ENCODE results near the gene SNORC.

The SNORC gene

DNA sequence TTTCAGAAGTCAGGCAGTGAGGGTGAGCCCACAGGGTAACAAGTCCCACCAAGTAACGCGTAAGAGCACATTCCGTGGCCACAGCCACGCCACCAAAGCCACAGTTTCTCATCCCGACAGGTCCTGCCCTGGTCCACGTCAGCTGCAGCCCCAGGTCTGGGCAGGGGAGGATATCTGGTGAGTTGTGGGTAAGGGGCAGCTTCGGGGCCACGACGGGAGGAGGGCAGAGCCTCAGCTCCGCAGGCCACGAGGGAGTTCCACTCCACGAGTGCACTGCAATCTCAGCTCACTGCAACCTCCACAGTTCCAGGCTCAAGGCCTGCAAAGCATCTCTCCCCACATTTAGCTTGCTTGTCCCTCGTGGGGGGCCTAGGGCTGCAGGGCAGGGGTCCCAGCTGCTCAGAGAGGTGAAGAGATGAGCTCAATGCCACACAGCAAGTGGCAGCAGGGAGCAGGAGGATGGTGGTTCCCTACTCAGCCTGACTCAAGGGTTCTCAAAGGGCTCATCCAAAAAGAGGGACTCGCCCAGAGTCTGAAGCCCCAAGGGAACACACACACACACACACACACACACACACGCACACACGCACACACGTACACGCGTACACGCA lies 12.5 kb downstream of the SNORC start:
- DNase-seq (ENCODE audit: low read depth in 2 of 2) = no peak

DNA sequence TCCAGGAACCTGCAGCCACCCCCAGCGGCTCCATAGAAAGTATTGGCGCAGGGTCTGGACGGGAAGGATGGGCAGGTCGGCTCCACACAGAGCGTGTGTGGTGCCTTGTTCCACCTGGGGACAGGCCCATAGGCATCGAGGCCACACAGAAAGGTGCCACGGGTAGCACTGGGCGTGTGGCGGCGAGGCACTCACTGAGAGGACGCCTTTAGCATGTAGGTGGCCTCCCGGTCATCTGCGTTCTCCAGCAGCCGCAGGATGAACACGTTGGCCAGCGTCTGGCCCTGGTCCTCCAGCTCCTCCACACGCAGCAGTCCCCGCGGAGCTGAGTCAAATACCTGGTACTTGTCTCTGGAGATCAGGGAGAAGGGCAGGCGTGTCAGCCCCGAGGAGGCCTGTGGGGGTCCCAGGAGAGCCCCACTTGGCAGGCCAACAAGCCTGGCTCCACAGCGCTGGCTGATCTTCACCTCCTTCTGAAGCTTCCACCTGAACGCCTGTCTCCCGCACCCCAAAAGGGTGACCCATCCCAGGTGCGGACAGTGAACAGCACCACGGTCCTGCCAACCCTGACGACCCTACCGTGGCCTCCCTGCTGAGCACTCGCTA lies 13.2 kb downstream of the SNORC start:
- DNase-seq (ENCODE audit: low read depth in 2 of 2) = no peak

DNA sequence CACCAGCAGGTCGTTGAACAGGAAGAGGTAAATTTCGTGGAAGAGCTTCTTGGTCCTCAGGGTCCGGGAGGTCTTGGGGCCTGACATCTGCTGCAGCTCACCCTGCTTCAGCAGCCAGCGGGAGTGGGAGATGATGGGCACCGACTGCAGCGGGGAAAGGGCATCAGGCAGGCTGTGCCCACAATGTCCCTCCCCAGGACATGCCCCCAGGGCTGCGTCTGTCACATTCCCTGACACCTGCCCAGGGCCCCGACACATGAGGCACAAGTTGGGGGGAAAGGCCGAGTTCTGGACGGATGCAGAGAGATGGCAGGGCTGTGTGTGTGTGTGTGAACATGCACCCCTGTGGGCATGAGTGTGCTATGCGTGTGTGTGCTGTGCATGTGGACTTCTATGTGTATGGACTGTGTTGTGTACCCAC lies 13.9 kb downstream of the SNORC start:
- DNase-seq (ENCODE audit: low read depth in 2 of 2) = no peak

DNA sequence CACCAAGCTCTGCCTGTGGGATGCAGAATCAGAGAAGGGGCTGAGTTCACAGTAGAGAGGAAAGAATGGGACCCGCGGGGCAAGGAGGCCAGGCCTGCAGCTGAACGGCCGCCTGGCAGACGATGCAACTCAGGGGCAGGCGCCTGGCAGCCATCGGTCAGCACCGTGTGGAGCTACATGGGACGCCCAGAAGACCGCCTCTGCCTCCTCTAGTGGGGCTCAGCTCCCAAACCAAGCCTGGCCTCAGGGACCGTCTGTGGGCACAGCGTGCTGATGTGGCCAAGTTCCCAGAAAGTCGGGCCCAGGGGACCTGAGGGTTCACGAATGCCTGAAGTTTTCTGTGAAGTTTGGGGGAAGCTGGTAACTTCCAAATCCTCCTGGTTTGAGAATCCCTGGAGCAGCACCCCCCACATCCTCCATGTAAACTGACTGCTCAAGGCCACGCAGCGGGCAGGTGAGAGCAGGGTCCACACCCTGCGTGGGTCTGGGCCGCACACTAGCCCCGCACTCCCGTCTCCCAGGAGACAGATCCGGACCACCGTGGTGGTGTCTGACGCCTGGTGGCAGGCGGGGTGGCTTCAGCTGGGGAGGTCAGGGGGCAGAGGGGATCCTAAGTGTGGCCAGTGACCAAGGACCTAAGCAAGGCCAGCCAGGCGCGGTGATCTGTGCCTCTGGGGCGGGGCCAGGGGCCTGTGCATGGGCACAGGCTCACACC lies 14.6 kb downstream of the SNORC start:
- no peak for DNase-seq (ENCODE audit: low read depth in 2 of 2)

DNA sequence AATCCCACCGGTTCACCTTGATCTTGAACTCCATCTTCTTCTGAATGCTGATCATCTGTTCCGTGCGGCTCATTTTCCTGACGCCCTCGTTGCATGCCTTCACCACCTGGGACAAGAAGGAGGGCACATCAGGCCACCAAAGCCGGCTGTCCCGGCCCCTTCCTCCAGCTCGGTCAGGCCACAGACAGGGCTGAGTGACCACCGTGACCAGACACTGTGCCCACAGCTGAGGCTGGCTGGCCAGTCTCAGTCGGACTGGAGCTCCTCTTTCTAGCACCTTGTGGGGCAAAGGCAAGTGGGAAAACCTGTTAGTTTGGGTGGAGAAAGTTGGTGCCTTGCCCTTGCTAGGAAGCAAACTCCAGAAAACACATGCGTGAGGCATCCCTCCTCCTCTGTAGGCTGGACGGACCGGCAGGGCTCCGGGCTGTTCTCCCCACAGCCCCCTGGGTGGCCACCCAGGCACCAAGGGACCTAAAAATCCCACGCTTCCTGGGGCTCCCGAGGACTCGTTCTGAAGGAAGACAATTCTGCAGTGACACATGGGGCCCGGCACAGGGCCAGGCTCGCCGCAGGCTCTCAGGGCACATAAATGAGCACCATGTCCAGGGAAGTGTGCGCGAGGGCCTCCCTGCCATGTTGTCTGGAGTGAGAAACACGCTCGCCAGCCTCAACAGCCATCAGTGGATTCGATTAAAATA lies 15.3 kb downstream of the SNORC start:
- DNase-seq (ENCODE audit: low read depth in 2 of 2) = no peak

DNA sequence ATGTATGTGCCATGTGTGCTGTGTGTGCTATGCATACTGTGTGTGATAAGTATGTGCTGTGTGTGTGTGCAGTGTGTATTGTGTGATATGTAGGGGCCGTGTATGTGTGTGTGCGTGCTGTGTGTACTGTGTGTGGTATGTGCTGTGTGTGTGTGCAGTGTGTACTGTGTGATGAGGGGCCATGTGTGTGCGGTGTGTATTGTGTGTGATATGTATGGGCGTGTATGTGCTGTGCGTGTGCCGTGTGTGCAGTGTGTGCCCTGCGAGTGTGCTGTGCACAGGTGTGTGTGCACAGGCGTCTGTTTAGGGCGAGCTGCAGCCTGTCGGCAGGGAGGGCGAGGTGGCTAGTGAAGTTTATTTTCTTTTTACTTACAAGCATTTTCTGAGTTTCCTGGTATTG lies 16.1 kb downstream of the SNORC start:
- DNase-seq (ENCODE audit: low read depth in 2 of 2) = no peak

DNA sequence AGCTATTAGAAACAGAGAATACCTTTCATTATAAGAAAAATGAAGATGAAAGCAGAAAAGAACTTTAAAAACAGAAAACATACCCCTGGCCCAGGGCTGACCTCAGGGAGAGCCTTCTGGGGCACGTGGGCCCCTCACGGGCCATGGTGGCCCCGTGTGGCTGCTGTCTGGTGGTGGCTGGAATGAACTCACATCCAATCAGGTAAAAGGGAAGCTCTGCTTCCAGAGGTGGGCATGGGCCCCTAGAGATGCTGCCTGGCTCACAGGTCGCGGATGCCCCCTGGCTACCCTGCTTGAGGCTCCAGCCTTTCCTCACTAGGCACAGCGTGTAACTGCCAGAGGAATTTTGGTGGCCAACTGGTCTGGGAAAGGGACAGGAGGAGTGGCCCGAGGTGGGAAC lies 16.6 kb downstream of the SNORC start:
- no peak for DNase-seq (ENCODE audit: low read depth in 2 of 2)

DNA sequence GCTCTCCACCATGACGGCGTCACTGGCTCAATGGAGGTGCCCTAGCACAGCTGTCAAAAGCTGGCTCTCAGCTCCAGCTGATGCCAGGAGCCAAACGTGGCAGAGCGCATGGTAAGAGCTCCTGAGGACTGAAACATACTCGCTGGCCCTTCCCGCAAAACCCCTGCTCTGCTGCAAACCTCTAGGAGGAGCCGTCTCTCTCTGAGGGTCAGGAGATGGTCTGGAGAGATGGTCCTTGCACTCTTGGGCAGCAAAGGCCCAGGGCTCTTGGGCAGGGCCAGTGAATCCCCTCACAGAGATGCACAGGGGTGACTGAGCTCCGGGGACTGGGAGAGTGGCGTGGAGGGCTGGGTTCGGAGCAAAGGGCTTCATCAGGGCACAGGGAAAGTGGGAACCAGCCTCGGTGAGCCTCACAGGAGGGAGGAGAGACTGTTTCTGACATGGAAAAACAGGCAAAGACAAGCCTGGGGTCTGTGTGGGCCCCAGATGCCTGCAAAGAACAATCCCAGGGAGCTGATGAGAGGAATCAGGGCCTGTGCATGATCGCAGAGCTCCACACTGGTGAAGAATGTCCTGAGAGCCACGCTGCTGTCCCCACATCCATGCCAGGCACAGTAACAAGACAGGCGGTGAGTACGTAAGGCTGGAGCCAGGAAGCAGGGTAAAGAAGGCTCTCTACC lies 17.2 kb downstream of the SNORC start:
- DNase-seq (ENCODE audit: low read depth in 2 of 2) = no peak

DNA sequence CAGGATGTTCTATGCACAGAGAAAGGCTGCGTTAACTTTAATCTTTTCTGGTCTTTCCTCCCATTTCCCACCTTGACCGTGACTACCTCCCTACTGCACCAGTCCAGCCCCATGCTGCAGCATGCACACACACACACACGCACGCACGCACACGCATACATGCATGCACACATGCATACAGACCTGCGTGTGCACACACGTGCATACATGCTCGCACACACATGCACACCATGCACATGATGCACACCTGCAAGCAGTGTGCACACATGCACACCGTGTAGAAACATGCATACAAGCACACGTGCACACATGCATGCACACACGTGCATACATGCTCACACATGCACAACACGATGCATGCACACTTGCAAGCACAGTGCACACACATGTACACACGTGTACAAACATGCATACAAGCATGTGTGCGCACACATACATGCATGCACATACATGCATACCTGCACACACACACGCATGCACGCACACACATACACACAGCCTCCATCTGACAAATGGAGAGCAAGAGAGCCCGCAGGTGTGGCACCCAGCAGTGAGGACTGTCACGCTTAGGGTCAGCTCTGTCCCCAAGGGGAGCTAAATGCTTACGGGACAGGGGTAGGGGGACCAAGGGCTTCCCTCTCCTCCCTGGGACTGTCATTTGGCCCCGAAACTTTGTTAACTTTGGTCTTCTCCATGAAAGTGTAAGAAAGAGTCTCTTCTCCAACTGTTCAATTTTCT lies 18.2 kb downstream of the SNORC start:
- DNase-seq (ENCODE audit: low read depth in 2 of 2) = no peak

DNA sequence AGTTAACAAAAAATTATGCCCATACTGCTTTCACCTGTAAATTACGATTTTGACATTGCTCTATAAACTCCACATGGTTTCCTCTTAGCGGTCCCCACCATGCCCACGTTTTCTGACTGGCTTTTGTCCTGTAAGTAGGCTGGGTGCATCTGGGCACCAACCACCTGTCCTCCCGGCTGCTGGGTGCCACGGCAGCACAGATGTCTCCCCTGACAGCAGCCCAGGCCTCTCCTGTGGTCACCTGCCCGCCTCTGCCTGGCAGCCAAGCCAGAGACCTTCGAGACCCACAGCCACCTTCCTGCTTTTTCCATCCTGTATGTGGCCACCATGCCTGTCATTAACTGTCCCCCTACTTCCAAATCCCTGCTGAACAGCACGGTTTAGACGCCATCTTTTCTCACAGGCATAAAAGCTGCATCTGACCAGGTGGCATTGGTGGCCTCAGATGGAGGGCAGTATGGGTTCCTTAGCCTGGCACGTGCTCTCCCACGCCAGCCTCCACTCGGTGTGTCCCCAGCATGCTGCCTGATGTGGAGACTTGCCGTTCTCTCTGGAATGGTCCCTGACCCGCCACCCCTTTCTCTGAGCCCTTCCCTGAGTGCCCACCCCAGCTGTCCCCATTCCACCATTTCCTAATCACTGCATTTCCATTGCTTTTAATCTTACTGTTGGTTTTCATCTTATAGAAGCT lies 18.9 kb downstream of the SNORC start:
- no peak for DNase-seq (ENCODE audit: low read depth in 2 of 2)

DNA sequence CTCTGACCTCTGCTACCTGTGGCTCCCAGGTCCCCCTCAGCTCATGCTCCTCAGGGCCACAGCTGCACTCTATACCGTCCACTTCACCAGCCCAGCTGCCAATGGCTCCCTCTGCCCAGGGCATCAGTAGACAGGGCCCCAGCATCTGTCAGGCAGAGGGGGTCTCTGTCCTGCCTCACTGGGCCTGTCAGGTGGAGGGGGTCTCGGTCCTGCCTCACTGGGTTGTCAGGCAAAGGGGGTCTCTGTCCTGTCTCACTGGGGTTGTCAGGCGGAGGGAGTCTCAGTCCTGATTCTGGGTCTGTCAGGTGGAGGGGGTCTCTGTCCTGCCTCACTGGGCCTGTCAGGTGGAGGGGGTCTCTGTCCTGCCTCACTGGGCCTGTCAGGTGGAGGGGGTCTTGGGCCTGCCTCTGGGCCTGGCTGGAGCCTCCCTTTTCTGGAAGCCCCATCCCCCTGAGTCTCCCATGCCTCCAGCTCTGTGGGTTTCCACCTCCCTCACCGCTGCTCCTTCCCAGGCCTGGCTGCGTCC lies 19.9 kb downstream of the SNORC start:
- no peak for DNase-seq (ENCODE audit: low read depth in 2 of 2)

DNA sequence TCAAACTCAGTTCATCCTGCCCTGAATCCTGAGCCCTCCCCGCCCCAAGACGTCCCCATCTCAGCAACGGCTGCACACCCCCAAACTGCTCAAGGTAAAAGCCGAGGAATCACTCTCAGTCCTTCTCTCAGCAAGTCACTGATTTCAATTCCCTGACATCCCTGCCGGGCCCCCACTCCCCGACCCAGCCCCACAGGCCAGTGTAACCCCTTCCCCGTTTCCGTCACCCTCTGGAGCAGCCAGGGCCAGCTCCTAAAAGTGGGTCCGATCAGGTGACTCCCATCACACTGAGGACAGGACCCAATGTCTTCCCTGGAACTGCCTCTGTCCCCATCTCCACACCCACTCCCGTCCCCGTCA lies 20.5 kb downstream of the SNORC start:
- DNase-seq (ENCODE audit: low read depth in 2 of 2) = no peak

DNA sequence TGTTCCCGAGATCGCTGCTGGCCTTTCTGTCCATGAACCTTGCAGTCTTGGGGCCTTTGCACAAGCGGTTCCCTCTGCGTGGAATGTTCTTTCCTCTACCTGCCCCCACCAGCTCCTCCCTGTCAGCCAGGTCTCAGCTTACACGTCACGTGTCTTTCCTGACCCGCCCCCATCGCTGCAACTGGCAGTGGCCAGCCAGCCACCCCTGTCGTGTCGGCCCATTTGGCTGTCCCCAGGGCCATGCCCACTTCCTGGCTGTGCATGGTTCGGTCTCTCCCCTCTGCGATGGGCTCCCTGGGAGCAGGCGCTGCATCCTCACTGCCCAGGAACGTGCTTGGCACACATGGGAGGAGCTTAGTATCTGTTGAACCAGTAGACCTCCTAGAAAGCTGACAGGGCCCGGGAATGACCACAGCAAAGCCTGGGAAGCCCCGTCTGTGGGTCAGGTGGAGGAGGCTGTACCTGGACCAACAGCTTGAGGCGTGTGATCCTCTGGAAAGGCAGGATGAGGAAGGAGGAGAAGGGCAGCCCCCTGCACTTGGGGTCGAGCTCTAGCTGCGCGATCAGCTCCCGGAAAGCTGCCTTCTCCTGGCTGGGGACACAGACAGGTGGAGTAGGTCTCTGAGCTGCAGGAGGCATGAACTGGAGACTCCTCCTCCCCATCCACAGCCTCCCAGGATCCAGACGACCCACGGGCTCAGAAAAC lies 21.0 kb downstream of the SNORC start:
- DNase-seq (ENCODE audit: low read depth in 2 of 2) = no peak

DNA sequence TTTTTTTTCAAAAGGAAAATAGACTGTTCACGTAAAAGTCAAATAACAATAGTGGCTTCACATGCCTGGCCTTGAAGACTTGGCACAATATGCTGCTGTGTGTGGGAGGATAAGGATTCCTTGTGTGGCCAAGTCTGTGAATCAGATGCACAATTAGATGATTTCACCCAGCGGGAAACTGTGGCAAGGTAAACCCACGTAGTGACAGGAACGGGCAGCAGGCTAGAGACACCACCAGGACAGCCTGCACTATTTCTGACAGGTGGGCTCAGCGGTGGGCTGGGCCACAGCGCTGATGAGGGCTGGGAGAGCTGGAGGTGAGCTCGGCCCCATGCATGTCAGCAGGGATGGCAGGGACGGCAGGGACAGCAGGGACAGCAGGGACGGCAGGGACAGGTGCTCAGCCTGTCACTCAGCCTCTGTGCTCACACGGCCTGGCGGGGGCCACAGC lies 21.6 kb downstream of the SNORC start:
- DNase-seq (ENCODE audit: low read depth in 2 of 2) = no peak

DNA sequence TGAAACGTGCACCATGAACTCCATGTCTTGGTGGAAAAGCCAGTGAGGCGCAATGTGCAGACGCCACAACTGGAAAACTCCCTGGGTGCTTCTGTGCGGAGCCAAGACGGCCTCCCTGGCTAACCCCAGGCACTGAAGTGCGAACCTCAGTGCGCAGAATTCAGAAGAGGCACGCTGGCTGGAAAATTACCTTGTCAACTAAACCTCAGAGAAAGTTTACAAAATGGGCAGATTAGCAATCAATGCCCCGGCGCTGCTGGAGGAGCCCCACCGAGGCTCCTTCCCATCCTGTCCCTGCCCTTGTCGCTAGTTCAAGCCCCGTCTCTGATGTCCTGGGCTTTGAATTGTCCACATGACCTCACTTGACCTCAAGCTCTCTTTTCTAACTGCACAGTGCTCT lies 22.2 kb downstream of the SNORC start:
- no peak for DNase-seq (ENCODE audit: low read depth in 2 of 2)

DNA sequence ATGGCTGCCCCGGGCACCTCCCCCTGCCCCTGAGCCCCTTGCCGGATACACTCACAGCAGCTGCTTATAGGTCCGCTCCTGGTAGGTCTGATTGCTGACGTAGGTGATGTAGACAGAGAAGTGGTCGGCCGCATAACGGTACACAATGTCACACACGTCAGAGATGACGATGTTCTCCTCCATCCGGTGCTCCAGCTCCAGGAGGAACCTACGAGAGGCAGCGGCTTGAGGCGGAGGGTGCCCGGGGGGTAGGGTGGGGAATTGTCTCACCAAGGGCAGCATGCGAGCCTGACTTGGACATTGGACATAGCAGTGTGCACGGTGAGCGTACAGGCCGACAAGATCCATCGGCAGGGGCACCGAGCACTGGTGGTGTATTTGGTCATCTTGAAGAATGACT lies 22.8 kb downstream of the SNORC start:
- DNase-seq (ENCODE audit: low read depth in 2 of 2) = no peak

DNA sequence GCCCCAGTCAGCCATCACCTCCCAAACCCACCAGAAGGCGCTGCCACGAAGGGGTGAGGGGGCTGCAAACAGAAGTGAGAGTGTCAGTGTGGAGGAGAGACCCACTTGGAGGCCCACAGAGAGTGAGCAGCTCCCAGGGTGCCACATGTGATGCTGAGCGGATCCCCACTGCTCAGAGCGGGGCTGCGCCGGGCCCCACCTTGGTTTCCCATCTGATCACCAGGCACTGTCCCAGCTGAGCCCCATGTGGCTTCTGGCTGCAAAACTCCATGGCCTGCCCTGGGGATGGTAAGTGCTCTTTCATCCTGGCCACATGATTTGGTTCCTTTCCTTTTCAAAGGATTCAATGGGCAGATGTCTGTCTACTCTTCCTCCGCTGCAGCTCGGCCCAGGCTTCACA lies 23.8 kb downstream of the SNORC start:
- no peak for DNase-seq (ENCODE audit: low read depth in 2 of 2)

DNA sequence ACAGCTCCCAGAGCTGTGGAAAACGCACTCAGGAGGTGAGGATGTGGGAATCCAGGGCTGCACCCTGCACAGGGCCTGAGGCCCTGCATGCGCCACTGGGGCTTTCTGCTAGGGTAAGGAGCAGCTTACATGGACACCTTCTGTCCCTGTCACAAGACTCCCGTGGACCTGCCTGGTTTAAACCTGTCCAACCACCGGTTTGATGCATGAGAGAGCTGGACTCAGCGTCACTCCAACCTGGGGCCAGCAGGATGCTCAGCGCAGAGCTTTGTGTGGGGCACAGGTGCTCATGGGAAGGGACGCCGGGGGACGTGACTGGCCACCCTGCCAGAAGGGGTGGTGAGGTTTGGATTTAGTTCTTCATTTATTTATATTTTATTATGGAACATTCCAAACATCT lies 24.2 kb downstream of the SNORC start:
- no peak for DNase-seq (ENCODE audit: low read depth in 2 of 2)

DNA sequence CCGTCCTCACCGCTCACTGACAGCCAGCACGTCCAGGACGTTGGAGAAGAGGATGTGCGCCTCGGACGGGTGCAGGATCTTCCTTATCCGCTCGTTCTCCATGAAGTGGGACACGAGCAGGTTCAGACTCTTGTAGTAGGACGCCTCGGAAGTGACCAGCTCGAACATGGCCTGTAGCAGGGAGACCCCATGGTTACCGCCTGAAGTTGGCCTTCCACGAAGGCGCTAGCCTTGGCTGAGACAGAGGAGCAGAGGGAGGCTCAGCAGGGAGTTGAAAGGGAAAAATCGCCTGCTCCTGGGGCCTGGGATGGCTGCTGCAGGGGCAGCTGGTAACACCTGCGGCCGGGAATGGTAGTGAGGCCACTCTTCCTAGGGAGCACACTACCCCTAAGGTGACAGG lies 24.7 kb downstream of the SNORC start:
- no peak for DNase-seq (ENCODE audit: low read depth in 2 of 2)

DNA sequence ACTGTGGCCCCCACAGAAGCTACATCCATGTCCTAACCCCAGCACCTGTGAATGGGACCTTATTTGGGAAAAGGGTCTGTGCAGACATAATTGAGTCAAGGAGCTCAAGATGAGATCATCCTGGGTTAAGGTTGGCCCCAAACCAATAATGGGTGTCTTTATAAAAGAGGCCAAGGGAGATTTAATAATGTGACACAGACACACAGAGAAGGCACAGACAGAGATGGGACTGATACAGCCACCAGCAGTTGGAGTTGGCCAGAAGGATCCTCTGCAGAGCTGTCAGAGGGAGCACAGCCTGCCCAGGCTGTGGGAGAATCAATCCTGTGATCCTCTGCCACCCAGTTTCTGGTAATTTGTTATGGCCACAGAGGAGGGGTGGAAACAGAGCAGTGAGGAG lies 26.0 kb downstream of the SNORC start:
- DNase-seq (ENCODE audit: low read depth in 2 of 2) = no peak
